H1 (cell line): Measurements from ENCODE around the gene PSKH1. TPM values are rescaled to one million over a fixed set of nuclear protein-coding genes. Genes with fewer than 3 reads are reported as not detected.

ENCODE experiments used
- BCL11A ChIP-seq, 2 experiments: IDR thresholded peaks; one replicate each; pipeline ENCODE4 v1.6.1; 2011; ENCODE audit warnings: low read depth in 2 of 2, low read length in 2 of 2, mild to moderate bottlenecking in 2 of 2
- CTCF ChIP-seq, 3 experiments: IDR thresholded peaks; 1 replicate in 2 of 3; 2 replicates in 1 of 3; pipeline versions ENCODE4 v1.5.1 to v1.6.1; 2011; ENCODE audit warnings: low read length in 3 of 3, mild to moderate bottlenecking in 3 of 3, inconsistent platforms in 2 of 3, low read depth in 1 of 3, moderate library complexity in 1 of 3; ENCODE audit not compliant: insufficient read depth in 1 of 3; ENCODE audit errors: control extremely low read depth in 1 of 3
- EGR1 ChIP-seq: IDR thresholded peaks from 2 replicates; pipeline ENCODE4 v1.6.1; 2011; ENCODE audit warnings: low read depth, low read length, borderline replicate concordance
- GTF2F1 ChIP-seq: IDR thresholded peaks from 2 replicates; pipeline ENCODE4 v1.6.1; 2012; ENCODE audit warnings: low read depth, low read length, improper control_type of control experiment, borderline replicate concordance
- HDAC2 ChIP-seq, 2 experiments: fragments of 300-600 bp in 1 of 2; sonication (generic) in 1 of 2; IDR thresholded peaks; 2 replicates each; pipeline ENCODE4 v1.6.1; 2011 to 2012; ENCODE audit warnings: low read depth in 2 of 2, low read length in 2 of 2, mild to moderate bottlenecking in 2 of 2, moderate library complexity in 2 of 2, borderline replicate concordance in 1 of 2, inconsistent platforms in 1 of 2
- TAF1 ChIP-seq: IDR thresholded peaks from 2 replicates; pipeline ENCODE4 v1.6.1; 2011; ENCODE audit warnings: mild to moderate bottlenecking, low read depth, low read length
- polyA plus RNA-seq, 7 experiments: library from polyadenylated mRNA; depleted of rRNA in 3 of 7; stranded (reverse) in 5 of 7; unstranded in 2 of 7; fragments of >200 nt in 5 of 7; fragments of 200-250 nt in 2 of 7; gene quantifications; 1 replicate in 5 of 7; 2 replicates in 1 of 7; 4 replicates in 1 of 7; pipeline versions ENCODE4 v1.2.1 to v1.2.3, GENCODE V29; 2011 to 2013; ENCODE audit warnings: missing spikeins in 2 of 7, mixed read lengths in 2 of 7
- total RNA-seq: library from RNA; stranded (reverse); fragmentation: NEBNext Ultra II Directional; extraction: Animal tissue kit (Norgen Biotek cat#: 25700); gene quantifications from 2 replicates; pipeline ENCODE4 v1.2.1, GENCODE V29; 2021

The PSKH1 gene
- total and polyA plus RNA-seq, 2 of the 8 experiments (the other 6 are each of a cell fraction or from before 2014, with no cell fraction given): 24.8 to 51.0 TPM

- TF ChIP-seq CTCF (IDR thresholded peaks at IDR 0.05; ENCODE audit: control extremely low read depth in 1 of 3, insufficient read depth in 1 of 3, low read depth in 1 of 3, low read length in 3 of 3) (no peak), HDAC2 (IDR thresholded peaks at IDR 0.05; ENCODE audit: borderline replicate concordance in 1 of 2, low read depth in 2 of 2, low read length in 2 of 2) (peak in 1 of 2 experiments; percentile 69; a peak in 1 of 4 replicates), EGR1 (peak; percentile 49; the same call in 1 of the 2 replicates), GTF2F1 (no peak), TAF1 (0 out of 2 replicates have a peak, but pooled peaks have one; percentile 23), BCL11A (IDR thresholded peaks at IDR 0.05; ENCODE audit: low read depth in 2 of 2, low read length in 2 of 2) (no peak)
These were observed 75.6 kb downstream of the PSKH1 start, which contains the start of gene SLC12A4 (continued) for GRCh38 chr16:67968400-67969253.
